Suprapubic skin (tissue), 4 donors: ENCODE results near the gene NR6A1. TPM values are rescaled to one million over a fixed set of nuclear protein-coding genes. Genes with fewer than 3 reads are reported as not detected.
A peak's percentile ranks its signal among the peaks of the same experiment; 100 is the strongest.

Experiments used
- DNase-seq, 2 donors: peaks; one replicate each; pipeline ENCODE4 v3.0.0-alpha.2; 2019; ENCODE audit warnings: low spot score in 2 of 2
- H3K27ac ChIP-seq: fragments of 200-600 bp; sonication (generic); one replicate; pipeline ENCODE4 v1.5.1; 2019
- H3K27me3 ChIP-seq: fragments of 200-600 bp; sonication (generic); one replicate; pipeline ENCODE4 v1.5.1; 2019
- H3K36me3 ChIP-seq: fragments of 200-600 bp; sonication (generic); one replicate; pipeline ENCODE4 v1.5.1; 2019
- H3K4me1 ChIP-seq: fragments of 200-600 bp; sonication (generic); one replicate; pipeline ENCODE4 v1.5.1; 2019
- H3K4me3 ChIP-seq: fragments of 200-600 bp; sonication (generic); one replicate; pipeline ENCODE4 v1.5.1; 2019; ENCODE audit warnings: mild to moderate bottlenecking
- H3K9me3 ChIP-seq: fragments of 200-600 bp; sonication (generic); one replicate; pipeline ENCODE4 v1.5.1; 2019
- EP300 ChIP-seq: sonication (generic); formaldehyde crosslinking; IDR thresholded peaks from one replicate; pipeline ENCODE4 v1.6.1; 2017; ENCODE audit warnings: antibody characterized with exemption
- POLR2A ChIP-seq, 2 donors: fragments of 450-650 bp; IDR thresholded peaks; one replicate each; pipeline ENCODE4 v1.6.1; 2017; ENCODE audit warnings: antibody characterized with exemption in 2 of 2, mild to moderate bottlenecking in 2 of 2, moderate library complexity in 2 of 2
- POLR2AphosphoS5 ChIP-seq, 3 donors: sonication (generic); formaldehyde crosslinking; IDR thresholded peaks; one replicate each; pipeline ENCODE4 v1.6.1; 2017; ENCODE audit warnings: antibody characterized with exemption in 3 of 3
- WGBS: methylation state at CpG from one replicate; pipeline ENCODE4 v1.1.5; 2018; 5-methylcytosine and 5-hydroxymethylcytosine counted together
- total RNA-seq, 4 donors: library from RNA; depleted of rRNA; stranded (reverse); fragments of >200 nt; gene quantifications; one replicate each; pipeline ENCODE4 v1.1.0, GENCODE V29; 2016
- TF ChIP-seq, protein P1 (sequence below), 2 donors: fragments of 200-600 bp in 1 of 2; fragments of 450-650 bp in 1 of 2; sonication (generic) in 1 of 2; IDR thresholded peaks; one replicate each; pipeline ENCODE4 v1.5.1; 2016 to 2019; ENCODE audit warnings: antibody characterized with exemption in 2 of 2, mild to moderate bottlenecking in 1 of 2, moderate library complexity in 1 of 2

The NR6A1 gene
- total RNA-seq, 4 donors from 2014 or later, result 6.5 to 10.1 (median 6.8) TPM

DNA sequence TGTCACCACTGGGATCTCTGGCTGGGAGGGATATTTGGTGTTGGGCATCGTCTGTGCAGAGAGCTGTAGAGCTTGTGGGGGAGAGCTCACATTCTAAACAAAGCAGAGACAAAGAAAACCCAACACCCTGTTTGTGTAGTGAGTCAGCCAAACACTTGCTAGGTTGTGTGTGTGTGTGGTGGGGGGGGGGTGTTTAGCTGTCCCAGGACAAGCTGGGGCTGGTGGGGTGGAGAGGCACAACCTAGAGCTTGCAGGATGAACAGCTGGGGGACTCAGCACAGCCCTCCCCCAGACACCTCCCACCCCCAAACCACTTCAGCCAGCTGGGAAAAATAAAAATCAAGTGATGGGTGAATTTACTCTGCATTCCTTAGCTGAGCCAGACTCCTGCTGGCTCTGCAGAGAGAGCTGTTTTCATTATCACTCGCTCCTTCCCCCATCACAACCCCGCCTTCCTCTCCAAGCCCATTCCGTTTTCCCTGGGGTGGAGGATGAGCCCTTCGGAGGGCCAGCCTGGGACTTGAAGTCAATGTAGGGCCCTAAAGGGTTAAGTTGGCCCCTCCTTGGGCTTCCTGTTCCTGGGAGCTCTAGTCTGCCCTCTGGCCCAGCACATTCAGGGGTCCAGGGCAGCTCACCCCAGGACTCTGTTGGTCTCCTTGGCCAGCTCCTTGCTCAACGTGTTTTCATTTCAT, 8.4 kb upstream of the NR6A1 start:
- Histone ChIP-seq H3K4me3 (no peak overlapping the region), H3K9me3 (no peaks in the 10 kb centered on the region), H3K36me3 (no peaks in the 10 kb centered on the region), H3K27me3 (no peaks in the 10 kb centered on the region), H3K27ac (peak overlapping the region; percentile 7), H3K4me1 (peaks cover 43% of the 10 kb centered on the region)
- peak in 1 of 2 donors; percentile 69 for DNase-seq
- WGBS, result 23% methylated on average over 6 of the region's 6 CpGs
- no peak for TF ChIP-seq EP300
- TF ChIP-seq POLR2A (IDR thresholded peaks at IDR 0.05), result no peak

DNA sequence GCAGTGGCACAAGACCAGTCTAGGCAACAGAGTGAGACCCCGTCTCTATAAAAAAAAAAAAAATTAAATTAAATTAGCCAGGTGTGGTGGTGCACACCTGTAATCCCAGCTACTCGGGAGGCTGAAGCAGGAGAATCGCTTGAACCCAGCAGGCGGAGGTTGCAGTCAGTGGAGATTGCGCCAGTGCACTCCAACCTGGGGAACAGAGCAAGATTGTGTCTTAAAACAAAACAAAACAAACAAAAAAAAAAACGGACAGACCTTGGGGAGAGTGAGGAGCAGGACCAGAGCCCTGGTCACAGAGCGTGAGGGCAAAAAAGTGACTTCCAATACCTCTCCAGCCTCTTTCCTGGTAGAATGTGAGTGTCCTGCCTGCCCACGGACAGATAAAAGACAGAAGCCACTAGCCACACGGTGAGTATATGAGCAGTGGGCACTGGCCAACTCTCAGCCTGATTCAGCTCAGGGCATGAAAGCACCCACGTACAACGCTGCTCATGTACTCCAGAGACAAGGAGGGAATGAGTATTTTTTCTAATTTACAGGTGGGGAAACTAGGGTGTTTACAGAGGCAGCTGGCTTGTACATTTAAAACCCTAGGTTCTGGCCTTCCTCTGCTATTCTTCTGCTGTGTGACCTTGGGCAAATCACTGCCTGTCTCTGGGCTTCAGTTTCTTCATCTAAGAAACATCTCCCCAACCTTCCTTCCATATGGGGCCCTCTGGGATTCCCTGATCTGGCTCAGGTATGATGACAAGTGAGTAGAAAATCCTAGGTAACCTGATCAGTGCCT, 7.7 kb upstream of the NR6A1 start:
- no peak for TF ChIP-seq EP300
- TF ChIP-seq, protein P1, sequence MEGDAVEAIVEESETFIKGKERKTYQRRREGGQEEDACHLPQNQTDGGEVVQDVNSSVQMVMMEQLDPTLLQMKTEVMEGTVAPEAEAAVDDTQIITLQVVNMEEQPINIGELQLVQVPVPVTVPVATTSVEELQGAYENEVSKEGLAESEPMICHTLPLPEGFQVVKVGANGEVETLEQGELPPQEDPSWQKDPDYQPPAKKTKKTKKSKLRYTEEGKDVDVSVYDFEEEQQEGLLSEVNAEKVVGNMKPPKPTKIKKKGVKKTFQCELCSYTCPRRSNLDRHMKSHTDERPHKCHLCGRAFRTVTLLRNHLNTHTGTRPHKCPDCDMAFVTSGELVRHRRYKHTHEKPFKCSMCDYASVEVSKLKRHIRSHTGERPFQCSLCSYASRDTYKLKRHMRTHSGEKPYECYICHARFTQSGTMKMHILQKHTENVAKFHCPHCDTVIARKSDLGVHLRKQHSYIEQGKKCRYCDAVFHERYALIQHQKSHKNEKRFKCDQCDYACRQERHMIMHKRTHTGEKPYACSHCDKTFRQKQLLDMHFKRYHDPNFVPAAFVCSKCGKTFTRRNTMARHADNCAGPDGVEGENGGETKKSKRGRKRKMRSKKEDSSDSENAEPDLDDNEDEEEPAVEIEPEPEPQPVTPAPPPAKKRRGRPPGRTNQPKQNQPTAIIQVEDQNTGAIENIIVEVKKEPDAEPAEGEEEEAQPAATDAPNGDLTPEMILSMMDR (IDR thresholded peaks at IDR 0.05), result no peak
- no peak for TF ChIP-seq POLR2A (IDR thresholded peaks at IDR 0.05)
- no peak for TF ChIP-seq POLR2AphosphoS5 (IDR thresholded peaks at IDR 0.05)
- peak in 1 of 2 donors; percentile 29 for DNase-seq
- no peak overlapping the region for H3K4me3 ChIP-seq
- H3K9me3 ChIP-seq, result no peaks in the 10 kb centered on the region
- H3K27ac ChIP-seq, result no peak overlapping the region
- WGBS, result 69% methylated on average over 11 of the region's 11 CpGs
- no peaks in the 10 kb centered on the region for H3K36me3 ChIP-seq
- H3K27me3 ChIP-seq, result no peaks in the 10 kb centered on the region
- H3K4me1 ChIP-seq, result peaks cover 38% of the 10 kb centered on the region

DNA sequence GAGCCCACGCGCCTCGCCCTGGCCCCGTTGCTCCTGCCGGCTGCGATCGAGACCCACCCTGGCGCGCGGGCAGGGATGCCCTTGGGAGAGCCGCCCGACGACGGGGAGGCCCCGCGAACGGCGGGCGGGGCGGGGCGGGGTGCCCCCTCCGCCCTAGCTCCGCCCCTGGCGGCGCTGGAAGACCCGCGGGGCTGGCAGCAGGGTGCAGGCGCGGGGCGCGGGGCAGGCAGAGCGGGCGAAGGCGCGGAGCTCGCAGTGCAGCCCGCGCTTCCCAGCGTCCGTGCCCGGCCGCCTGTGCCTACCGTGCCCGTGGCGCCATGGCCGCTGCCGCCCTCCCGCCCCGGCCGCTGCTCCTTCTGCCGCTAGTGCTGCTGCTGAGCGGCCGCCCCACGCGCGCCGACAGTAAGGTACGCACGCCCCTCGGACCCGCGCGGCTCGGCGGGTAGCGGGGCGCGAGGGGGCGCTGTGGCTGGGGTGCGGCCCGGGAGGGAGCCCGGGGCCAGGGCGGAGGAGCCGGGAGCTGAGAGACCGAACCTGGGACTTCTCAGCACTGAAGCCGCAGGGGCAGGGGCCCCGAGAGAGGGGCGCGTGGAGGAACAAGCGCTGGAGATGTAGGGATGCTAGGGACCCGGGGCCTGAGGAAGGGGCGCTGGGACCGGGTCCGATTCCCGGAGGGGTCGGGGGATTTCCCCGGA, 6.0 kb upstream of the NR6A1 start, which contains the start of gene OLFML2A:
Gene OLFML2A, plus strand, starts transcription at position 180 of the 695 bp plus-strand sequence. Its CDS starts 138 bp downstream, at position 318.
- H3K9me3 ChIP-seq, result no peaks in the 10 kb centered on the region
- WGBS, result 0% methylated on average over 17 of the region's 87 CpGs
- TF ChIP-seq, protein P1 (IDR thresholded peaks at IDR 0.05), result peak in 1 of 2 donors; percentile 43
- TF ChIP-seq POLR2AphosphoS5 (IDR thresholded peaks at IDR 0.05), result no peak
- peak in 1 of 2 donors; percentile 78 for DNase-seq
- no peaks in the 10 kb centered on the region for H3K27me3 ChIP-seq
- H3K27ac ChIP-seq, result peak within 1 kb of the TSS; percentile 16
- no peaks in the 10 kb centered on the region for H3K36me3 ChIP-seq
- peak within 1 kb of the TSS; percentile 55 for H3K4me3 ChIP-seq
- peaks cover 40% of the 10 kb centered on the region for H3K4me1 ChIP-seq

DNA sequence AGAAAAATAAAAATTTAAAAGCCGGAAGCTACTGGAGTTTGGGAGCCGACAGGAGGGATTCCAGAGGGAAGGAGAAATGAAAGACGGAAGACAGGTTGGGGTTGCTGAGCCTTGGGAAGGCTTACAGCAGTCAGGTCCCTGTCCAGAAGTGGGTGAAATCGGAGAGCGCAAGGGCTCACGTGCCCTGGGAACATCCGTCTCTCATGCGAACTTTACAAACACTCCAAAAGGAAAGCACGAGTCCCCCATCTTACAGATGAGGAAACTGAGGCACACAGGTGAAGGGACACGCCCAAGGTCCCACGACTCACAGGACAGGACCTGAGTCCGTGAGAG, 5.5 kb upstream of the NR6A1 start:
- H3K9me3 ChIP-seq, result no peaks in the 10 kb centered on the region
- TF ChIP-seq POLR2A (IDR thresholded peaks at IDR 0.05) (no peak), POLR2AphosphoS5 (IDR thresholded peaks at IDR 0.05) (no peak), EP300 (no peak)
- TF ChIP-seq, protein P1 (IDR thresholded peaks at IDR 0.05), result no peak
- H3K36me3 ChIP-seq, result no peaks in the 10 kb centered on the region
- DNase-seq, result no peak
- WGBS, result 8% methylated on average over 11 of the region's 12 CpGs
- H3K4me1 ChIP-seq, result peaks cover 45% of the 10 kb centered on the region
- H3K4me3 ChIP-seq, result peak overlapping the region; percentile 55
- peak overlapping the region; percentile 16 for H3K27ac ChIP-seq
- H3K27me3 ChIP-seq, result no peaks in the 10 kb centered on the region

DNA sequence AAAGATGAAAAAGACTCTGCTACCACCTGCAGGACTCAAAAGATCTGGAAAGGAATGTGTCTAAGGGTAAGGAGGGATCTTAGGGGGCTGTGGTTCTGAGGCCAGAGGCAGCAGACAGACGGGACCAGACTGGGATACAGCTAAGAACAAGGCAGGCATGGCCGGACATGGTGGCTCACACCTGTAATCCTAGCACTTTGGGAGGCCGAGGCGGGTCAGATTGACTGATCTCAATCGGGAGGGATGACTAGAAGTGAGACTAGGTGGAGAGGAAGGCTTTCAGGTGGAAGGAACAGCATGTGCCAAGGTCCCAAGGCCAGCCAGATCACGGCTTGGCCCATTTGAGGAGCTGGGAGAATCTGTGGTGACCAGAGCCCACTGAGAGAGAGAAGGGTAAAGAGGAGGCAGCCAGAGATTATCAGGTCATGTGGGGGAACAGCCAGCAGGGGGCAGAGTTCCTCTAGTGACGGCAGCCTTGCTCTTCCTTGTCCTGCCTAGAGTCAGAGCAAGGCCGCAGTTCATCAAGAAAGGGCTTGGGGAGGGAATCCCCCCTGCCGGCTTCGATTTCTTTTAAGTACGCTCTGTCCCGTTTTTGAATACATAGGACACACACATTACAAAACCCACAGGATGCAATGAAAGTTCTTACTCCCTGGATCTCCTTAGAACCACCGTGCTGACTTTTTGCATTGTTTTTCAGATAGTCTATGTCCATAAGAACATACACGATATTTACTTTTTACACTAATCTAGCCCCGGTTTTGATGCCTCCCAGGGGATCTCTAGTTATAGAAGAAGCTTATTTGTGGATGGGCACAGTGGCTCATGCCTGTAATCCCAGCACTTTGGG, 3.2 kb upstream of the NR6A1 start:
- peak in 1 of 2 donors; percentile 87 for DNase-seq
- peaks cover 5% of the 10 kb centered on the region for H3K27me3 ChIP-seq
- H3K27ac ChIP-seq, result no peak overlapping the region
- WGBS, result 40% methylated on average over 15 of the region's 15 CpGs
- TF ChIP-seq POLR2A (IDR thresholded peaks at IDR 0.05), result no peak
- TF ChIP-seq, protein P1 (IDR thresholded peaks at IDR 0.05), result peak; percentile 81 to 82
- no peak overlapping the region for H3K4me3 ChIP-seq
- H3K4me1 ChIP-seq, result peaks cover 41% of the 10 kb centered on the region
- no peaks in the 10 kb centered on the region for H3K36me3 ChIP-seq
- H3K9me3 ChIP-seq, result no peaks in the 10 kb centered on the region
